ENCODE data around the gene ATP23. TPM values are rescaled to one million over a fixed set of nuclear protein-coding genes. Genes with fewer than 3 reads are reported as not detected.

Gene ATP23
- total and polyA plus RNA-seq, 4 donors: 2.8 to 7.1 (median 4.5) TPM

GRCh38 chr12:57940052-57940914 is 1.1 kb upstream of the ATP23 start:
- Histone ChIP-seq H3K9me3 (ENCODE audit: control insufficient read depth in 4 of 4, low read length in 3 of 4) (no peaks in the 10 kb centered on the region), H3K27ac (ENCODE audit: low read depth in 1 of 2, low read length in 2 of 2) (peak overlapping the region; percentile 81 to 89), H3K36me3 (ENCODE audit: control insufficient read depth in 4 of 4, insufficient read depth in 3 of 4, low read depth in 1 of 4, low read length in 3 of 4) (no peaks in the 10 kb centered on the region), H3K4me3 (ENCODE audit: low read depth in 1 of 3, low read length in 3 of 3) (peak overlapping the region in 2 of 3 donors; percentile 73 to 85), H3K9ac (ENCODE audit: low read depth in 1 of 2, low read length in 2 of 2) (peak overlapping the region in 1 of 2 donors; percentile 77), H3K27me3 (ENCODE audit: control insufficient read depth in 4 of 4, insufficient read depth in 4 of 4, low read length in 3 of 4) (no peaks in the 10 kb centered on the region), H3K4me1 (ENCODE audit: control insufficient read depth in 4 of 4, insufficient read depth in 4 of 4, low read length in 3 of 4) (peaks cover 4 to 15% (median 10%) of the 10 kb centered on the region in 4 donors)
- no peak for TF ChIP-seq HNF4G (IDR thresholded peaks at IDR 0.05)
- TF ChIP-seq YY1 (IDR thresholded peaks at IDR 0.05): no peak
- TF ChIP-seq FOXA2 (IDR thresholded peaks at IDR 0.05): no peak
- DNase-seq (ENCODE audit: low spot score): no peak
- WGBS: 57% methylated on average over 2 of the region's 2 CpGs

GRCh38 chr12:57940915-57941164 is 527 bp upstream of the ATP23 start:
- H3K4me1 ChIP-seq (ENCODE audit: control insufficient read depth in 4 of 4, insufficient read depth in 4 of 4, low read length in 3 of 4): peaks cover 3 to 15% (median 7%) of the 10 kb centered on the region in 4 donors
- H3K9me3 ChIP-seq (ENCODE audit: control insufficient read depth in 4 of 4, low read length in 3 of 4): no peaks in the 10 kb centered on the region
- H3K36me3 ChIP-seq (ENCODE audit: control insufficient read depth in 4 of 4, insufficient read depth in 3 of 4, low read depth in 1 of 4, low read length in 3 of 4): peaks cover 0 to 2% (median 0%) of the 10 kb centered on the region in 4 donors
- peak overlapping the region; percentile 81 to 89 for H3K27ac ChIP-seq (ENCODE audit: low read depth in 1 of 2, low read length in 2 of 2)
- H3K9ac ChIP-seq (ENCODE audit: low read depth in 1 of 2, low read length in 2 of 2): peak overlapping the region; percentile 61 to 77
- no peak for TF ChIP-seq RXRA (IDR thresholded peaks at IDR 0.05)
- TF ChIP-seq SP1 (IDR thresholded peaks at IDR 0.05): no peak
- TF ChIP-seq ATF3 (IDR thresholded peaks at IDR 0.05): no peak
- TF ChIP-seq JUND (IDR thresholded peaks at IDR 0.05): no peak
- no peak for TF ChIP-seq NR2F2 (IDR thresholded peaks at IDR 0.05)
- no peak for TF ChIP-seq YY1 (IDR thresholded peaks at IDR 0.05)
- no peak for TF ChIP-seq HNF4G (IDR thresholded peaks at IDR 0.05)
- TF ChIP-seq TAF1 (conservative IDR thresholded peaks at IDR 0.05): no peak
- TF ChIP-seq REST (IDR thresholded peaks at IDR 0.05): no peak
- TF ChIP-seq GABPA (IDR thresholded peaks at IDR 0.05 in 1 of 2, conservative IDR thresholded peaks at IDR 0.05 in 1 of 2): no peak
- no peak for TF ChIP-seq FOXA1 (IDR thresholded peaks at IDR 0.05)
- no peak for TF ChIP-seq MAX (IDR thresholded peaks at IDR 0.05)
- TF ChIP-seq HNF4A (conservative IDR thresholded peaks at IDR 0.05): no peak
- no peak for TF ChIP-seq FOXA2 (IDR thresholded peaks at IDR 0.05)
- TF ChIP-seq EGR1 (IDR thresholded peaks at IDR 0.05; ENCODE audit: low read depth in 2 of 2): no peak
- no peak for TF ChIP-seq RAD21 (IDR thresholded peaks at IDR 0.05)
- no peak for TF ChIP-seq CTCF (IDR thresholded peaks at IDR 0.05; ENCODE audit: low read depth, low read length, missing input control)
- DNase-seq (ENCODE audit: low spot score): no peak
- H3K27me3 ChIP-seq (ENCODE audit: control insufficient read depth in 4 of 4, insufficient read depth in 4 of 4, low read length in 3 of 4): no peaks in the 10 kb centered on the region
- 6% methylated on average over 4 of the region's 4 CpGs for WGBS
- peak overlapping the region; percentile 73 to 93 (median 85) for H3K4me3 ChIP-seq (ENCODE audit: low read depth in 1 of 3, low read length in 3 of 3)
